Transverse colon (tissue), 4 donors: ENCODE data around the gene PLAC1. TPM values are rescaled to one million over a fixed set of nuclear protein-coding genes. Genes with fewer than 3 reads are reported as not detected.

Experiments
- DNase-seq: peaks from one replicate; pipeline ENCODE4 v3.0.0-alpha.2; 2019
- H3K27ac ChIP-seq, 4 donors: fragments of 200-600 bp; sonication (generic); 2 replicates each; pipeline ENCODE4 v1.5.1; 2016 to 2018; ENCODE audit warnings: inconsistent platforms in 4 of 4
- H3K27me3 ChIP-seq: fragments of 200-600 bp; sonication (generic); 2 replicates; pipeline ENCODE4 v1.5.1; 2017; ENCODE audit warnings: inconsistent platforms
- H3K36me3 ChIP-seq, 4 donors: fragments of 200-600 bp; sonication (generic); 2 replicates each; pipeline ENCODE4 v1.5.1; 2017 to 2019; ENCODE audit warnings: inconsistent platforms in 4 of 4
- H3K4me1 ChIP-seq, 4 donors: fragments of 200-600 bp; sonication (generic); 2 replicates each; pipeline ENCODE4 v1.5.1; 2017 to 2020; ENCODE audit warnings: inconsistent platforms in 4 of 4
- H3K4me3 ChIP-seq, 4 donors: fragments of 200-600 bp; sonication (generic); 1 replicate in 1 of 4; 2 replicates in 3 of 4; pipeline versions ENCODE4 v1.5.1 to v1.6.1; 2017 to 2019; ENCODE audit warnings: inconsistent platforms in 4 of 4
- H3K9me3 ChIP-seq, 2 donors: fragments of 200-600 bp; sonication (generic); 2 replicates each; pipeline ENCODE4 v1.5.1; 2017 to 2019; ENCODE audit warnings: inconsistent platforms in 2 of 2
- EP300 ChIP-seq: sonication (generic); formaldehyde crosslinking; IDR thresholded peaks from one replicate; pipeline ENCODE4 v1.6.1; 2017; ENCODE audit warnings: antibody characterized with exemption, low read depth
- POLR2A ChIP-seq: fragments of 450-650 bp; IDR thresholded peaks from one replicate; pipeline ENCODE4 v1.6.1; 2016; ENCODE audit warnings: antibody characterized with exemption, mild to moderate bottlenecking, moderate library complexity
- POLR2AphosphoS5 ChIP-seq, 3 donors: sonication (generic); formaldehyde crosslinking; IDR thresholded peaks; one replicate each; pipeline ENCODE4 v1.6.1; 2016; ENCODE audit warnings: antibody characterized with exemption in 3 of 3
- WGBS, 2 donors: methylation state at CpG; one replicate each; pipeline ENCODE4 v1.1.5; 2018; ENCODE audit warnings: low coverage in 1 of 2; 5-methylcytosine and 5-hydroxymethylcytosine counted together
- in situ Hi-C, 4 donors: fragments of 200-750 bp; cut with MboI; loops; one replicate each; pipeline versions ENCODE4 v1.15.0 to v1.15.1; 2017; ENCODE audit warnings: low sequenced_read_pairs in 3 of 4, low pct_ligation_motif_present in 1 of 4, low pct_unique_long_range_greater_than_20kb in 1 of 4
- intact Hi-C: fragments of 100-400 bp; cut with DNase I; formaldehyde crosslinking; loops from one replicate; pipeline ENCODE4 v1.15.1; 2023; ENCODE audit warnings: low total_unique reads
- total RNA-seq, 4 donors: library from RNA; depleted of rRNA; stranded (reverse); fragments of >200 nt; gene quantifications; one replicate each; pipeline ENCODE4 v1.1.0, GENCODE V29; 2016
- TF ChIP-seq, protein P1 (sequence below), 5 experiments: fragments of 200-600 bp in 3 of 5; fragments of 450-650 bp in 2 of 5; sonication (generic) in 3 of 5; IDR thresholded peaks; 1 replicate in 2 of 5; 2 replicates in 3 of 5; pipeline ENCODE4 v1.5.1; 2016 to 2017; ENCODE audit warnings: antibody characterized with exemption in 5 of 5, inconsistent platforms in 3 of 5, mild to moderate bottlenecking in 2 of 5, moderate library complexity in 1 of 5

PLAC1 gene
- total RNA-seq, 4 donors from 2014 or later: 0.79 TPM; not detected in 3

GRCh38 chrX:134570899-134571298, 87.4 kb downstream of the PLAC1 start:
- Histone ChIP-seq H3K27ac (no peak overlapping the region), H3K4me3 (no peak overlapping the region), H3K36me3 (no peaks in the 10 kb centered on the region), H3K9me3 (no peaks in the 10 kb centered on the region), H3K27me3 (no peaks in the 10 kb centered on the region), H3K4me1 (no peaks in the 10 kb centered on the region)
- 11 to 43% methylated on average over 1 to 2 of the region's 2 CpGs for WGBS, 2 donors
- no peak for DNase-seq
- in situ Hi-C loops: no loop called here
- no peak for TF ChIP-seq EP300
- TF ChIP-seq, protein P1, sequence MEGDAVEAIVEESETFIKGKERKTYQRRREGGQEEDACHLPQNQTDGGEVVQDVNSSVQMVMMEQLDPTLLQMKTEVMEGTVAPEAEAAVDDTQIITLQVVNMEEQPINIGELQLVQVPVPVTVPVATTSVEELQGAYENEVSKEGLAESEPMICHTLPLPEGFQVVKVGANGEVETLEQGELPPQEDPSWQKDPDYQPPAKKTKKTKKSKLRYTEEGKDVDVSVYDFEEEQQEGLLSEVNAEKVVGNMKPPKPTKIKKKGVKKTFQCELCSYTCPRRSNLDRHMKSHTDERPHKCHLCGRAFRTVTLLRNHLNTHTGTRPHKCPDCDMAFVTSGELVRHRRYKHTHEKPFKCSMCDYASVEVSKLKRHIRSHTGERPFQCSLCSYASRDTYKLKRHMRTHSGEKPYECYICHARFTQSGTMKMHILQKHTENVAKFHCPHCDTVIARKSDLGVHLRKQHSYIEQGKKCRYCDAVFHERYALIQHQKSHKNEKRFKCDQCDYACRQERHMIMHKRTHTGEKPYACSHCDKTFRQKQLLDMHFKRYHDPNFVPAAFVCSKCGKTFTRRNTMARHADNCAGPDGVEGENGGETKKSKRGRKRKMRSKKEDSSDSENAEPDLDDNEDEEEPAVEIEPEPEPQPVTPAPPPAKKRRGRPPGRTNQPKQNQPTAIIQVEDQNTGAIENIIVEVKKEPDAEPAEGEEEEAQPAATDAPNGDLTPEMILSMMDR (IDR thresholded peaks at IDR 0.05): no peak
- no peak for TF ChIP-seq POLR2AphosphoS5 (IDR thresholded peaks at IDR 0.05)
- no peak for TF ChIP-seq POLR2A
- intact Hi-C loops: no loop called here

GRCh38 chrX:134570509-134570846, 87.8 kb downstream of the PLAC1 start:
- WGBS, 2 donors: 26% methylated on average over 3 of the region's 3 CpGs; no CpG with 5 or more reads in 1 of the 2 donors
- in situ Hi-C loops (no loop called here), intact Hi-C loops (no loop called here)
- H3K27me3 ChIP-seq: no peaks in the 10 kb centered on the region
- no peaks in the 10 kb centered on the region for H3K4me1 ChIP-seq
- no peak overlapping the region for H3K27ac ChIP-seq
- no peak for DNase-seq
- H3K36me3 ChIP-seq: no peaks in the 10 kb centered on the region
- TF ChIP-seq, protein P1 (IDR thresholded peaks at IDR 0.05): no peak
- TF ChIP-seq POLR2AphosphoS5 (IDR thresholded peaks at IDR 0.05): no peak
- TF ChIP-seq EP300: no peak
- no peak for TF ChIP-seq POLR2A
- H3K4me3 ChIP-seq: no peak overlapping the region
- no peaks in the 10 kb centered on the region for H3K9me3 ChIP-seq

- H3K4me3 ChIP-seq: no peak overlapping the region
- TF ChIP-seq EP300 (no peak), POLR2A (no peak), POLR2AphosphoS5 (IDR thresholded peaks at IDR 0.05) (no peak)
- TF ChIP-seq, protein P1 (IDR thresholded peaks at IDR 0.05): no peak
- no peak for DNase-seq
- H3K4me1 ChIP-seq: no peaks in the 10 kb centered on the region
- no peak overlapping the region for H3K27ac ChIP-seq
- H3K27me3 ChIP-seq: no peaks in the 10 kb centered on the region
- intact Hi-C loops (no loop called here), in situ Hi-C loops (no loop called here)
- H3K36me3 ChIP-seq: no peaks in the 10 kb centered on the region
- H3K9me3 ChIP-seq: no peaks in the 10 kb centered on the region
- 74 to 100% methylated on average over 1 to 3 of the region's 3 CpGs for WGBS, 2 donors
Measured at GRCh38 chrX:134569306-134569705, 89.0 kb downstream of the PLAC1 start.

GRCh38 chrX:134568285-134569016, 89.8 kb downstream of the PLAC1 start:
- 69 to 83% methylated on average over 3 to 8 of the region's 8 CpGs for WGBS, 2 donors
- no peaks in the 10 kb centered on the region for H3K27me3 ChIP-seq
- no peaks in the 10 kb centered on the region for H3K9me3 ChIP-seq
- no peak for DNase-seq
- no peak overlapping the region for H3K27ac ChIP-seq
- H3K36me3 ChIP-seq: no peaks in the 10 kb centered on the region
- TF ChIP-seq EP300 (no peak), POLR2A (no peak), POLR2AphosphoS5 (IDR thresholded peaks at IDR 0.05) (no peak)
- TF ChIP-seq, protein P1 (IDR thresholded peaks at IDR 0.05): no peak
- H3K4me1 ChIP-seq: no peaks in the 10 kb centered on the region
- no peak overlapping the region for H3K4me3 ChIP-seq
- in situ Hi-C loops: no loop called here
- intact Hi-C loops: no loop called here
